ES-I3 (cell line): ENCODE measurements around the gene TACR2.
"Not testable (repeated sequence)": the region's sequence is repeated elsewhere in the genome, so short reads cannot be mapped to it uniquely, and the experiment has no call there.

Experiments used
- H3K36me3 ChIP-seq: 2 replicates; pipeline ENCODE4 v1.6.1; 2013; ENCODE audit warnings: mild to moderate bottlenecking, low read length, control low read depth, moderate library complexity; ENCODE audit not compliant: insufficient read depth
- H3K4me1 ChIP-seq: 2 replicates; pipeline ENCODE4 v1.6.1; 2013; ENCODE audit warnings: mild to moderate bottlenecking, control low read depth, low read length; ENCODE audit not compliant: insufficient read depth
- H3K9ac ChIP-seq: 2 replicates; pipeline ENCODE4 v1.6.1; 2013; ENCODE audit warnings: low read depth, mild to moderate bottlenecking, low read length, moderate library complexity
- H3K9me3 ChIP-seq: 2 replicates; pipeline ENCODE4 v1.6.1; 2013; ENCODE audit warnings: mild to moderate bottlenecking, low read length, moderate library complexity; ENCODE audit not compliant: control insufficient read depth, insufficient read depth

The TACR2 gene

GRCh38 chr10:69456880-69457693 lies 40.4 kb upstream of the TACR2 start:
- peaks cover 14% of the 10 kb centered on the region; the same call in 1 of the 2 replicates for H3K4me1 ChIP-seq
- H3K9ac ChIP-seq: no peak overlapping the region
- H3K36me3 ChIP-seq: no peaks in the 10 kb centered on the region
- H3K9me3 ChIP-seq: no peaks in the 10 kb centered on the region

- H3K4me1 ChIP-seq: peaks cover 6% of the 10 kb centered on the region; the same call in 1 of the 2 replicates
Measured at GRCh38 chr10:69455006-69455763, 38.5 kb upstream of the TACR2 start.

GRCh38 chr10:69453795-69454194 lies 37.1 kb upstream of the TACR2 start:
- peaks cover 6% of the 10 kb centered on the region; the same call in 1 of the 2 replicates for H3K4me1 ChIP-seq

More at GRCh38 chr10:69455006-69455763, 38.5 kb upstream of the TACR2 start:
- Histone ChIP-seq H3K9me3 (no peaks in the 10 kb centered on the region), H3K9ac (no peak overlapping the region), H3K36me3 (no peaks in the 10 kb centered on the region)

GRCh38 chr10:69452676-69453415 lies 36.1 kb upstream of the TACR2 start:
- no peaks in the 10 kb centered on the region for H3K36me3 ChIP-seq
- H3K9me3 ChIP-seq: no peaks in the 10 kb centered on the region
- H3K4me1 ChIP-seq: no peaks in the 10 kb centered on the region; the same call in 1 of the 2 replicates
- no peak overlapping the region for H3K9ac ChIP-seq

More at GRCh38 chr10:69453795-69454194, 37.1 kb upstream of the TACR2 start:
- Histone ChIP-seq H3K36me3 (no peaks in the 10 kb centered on the region), H3K9ac (no peak overlapping the region), H3K9me3 (no peaks in the 10 kb centered on the region)

- Histone ChIP-seq H3K4me1 (no peaks in the 10 kb centered on the region; the same call in 1 of the 2 replicates), H3K9ac (peak overlapping the region; percentile 75; the same call in 1 of the 2 replicates), H3K36me3 (no peaks in the 10 kb centered on the region), H3K9me3 (no peaks in the 10 kb centered on the region)
Measured at GRCh38 chr10:69451784-69452251, 35.1 kb upstream of the TACR2 start.

GRCh38 chr10:69451209-69451783 lies 34.6 kb upstream of the TACR2 start, which contains the start of gene TSPAN15:
TSPAN15 (plus strand) TSS chr10:69451465; CDS start chr10:69451595, 130 bp downstream.
- Histone ChIP-seq H3K36me3 (no peaks in the 10 kb centered on the region), H3K9ac (peak within 1 kb of the TSS; percentile 75; the same call in 1 of the 2 replicates), H3K9me3 (no peaks in the 10 kb centered on the region), H3K4me1 (peaks cover 4% of the 10 kb centered on the region; the same call in 1 of the 2 replicates)

- not testable (repeated sequence) for H3K4me1 ChIP-seq, H3K36me3 ChIP-seq, H3K9me3 ChIP-seq
- peak overlapping the region; percentile 60; the same call in 1 of the 2 replicates for H3K9ac ChIP-seq
Measured at GRCh38 chr10:69450395-69450794, 33.7 kb upstream of the TACR2 start.

- Histone ChIP-seq H3K9ac (no peak overlapping the region), H3K9me3 (no peaks in the 10 kb centered on the region), H3K36me3 (no peaks in the 10 kb centered on the region), H3K4me1 (peaks cover 4% of the 10 kb centered on the region; the same call in 1 of the 2 replicates)
Measured at GRCh38 chr10:69449841-69450240, 33.1 kb upstream of the TACR2 start.

- H3K4me1 ChIP-seq: peaks cover 4% of the 10 kb centered on the region; the same call in 1 of the 2 replicates
- H3K36me3 ChIP-seq: no peaks in the 10 kb centered on the region
- H3K9me3 ChIP-seq: no peaks in the 10 kb centered on the region; the same call in 1 of the 2 replicates
- no peak overlapping the region for H3K9ac ChIP-seq
Measured at GRCh38 chr10:69446650-69447151, 30.0 kb upstream of the TACR2 start.

- Histone ChIP-seq H3K9me3 (no peaks in the 10 kb centered on the region; the same call in 1 of the 2 replicates), H3K9ac (no peak overlapping the region), H3K4me1 (peaks cover 4% of the 10 kb centered on the region; the same call in 1 of the 2 replicates), H3K36me3 (no peaks in the 10 kb centered on the region)
Measured at GRCh38 chr10:69446229-69446628, 29.5 kb upstream of the TACR2 start.

- H3K9me3 ChIP-seq: no peaks in the 10 kb centered on the region; the same call in 1 of the 2 replicates
- H3K36me3 ChIP-seq: no peaks in the 10 kb centered on the region
- no peak overlapping the region for H3K9ac ChIP-seq
- peaks cover 4% of the 10 kb centered on the region; the same call in 1 of the 2 replicates for H3K4me1 ChIP-seq
Measured at GRCh38 chr10:69445041-69445440, 28.3 kb upstream of the TACR2 start.

GRCh38 chr10:69443354-69443753 lies 26.6 kb upstream of the TACR2 start:
- H3K36me3 ChIP-seq: no peaks in the 10 kb centered on the region
- H3K9ac ChIP-seq: no peak overlapping the region
- peaks cover 10% of the 10 kb centered on the region; the same call in 1 of the 2 replicates for H3K4me1 ChIP-seq
- H3K9me3 ChIP-seq: no peaks in the 10 kb centered on the region; the same call in 1 of the 2 replicates

- no peaks in the 10 kb centered on the region; the same call in 1 of the 2 replicates for H3K9me3 ChIP-seq
- peaks cover 9% of the 10 kb centered on the region; the same call in 1 of the 2 replicates for H3K4me1 ChIP-seq
- no peak overlapping the region for H3K9ac ChIP-seq
- no peaks in the 10 kb centered on the region for H3K36me3 ChIP-seq
Measured at GRCh38 chr10:69439813-69440506, 23.2 kb upstream of the TACR2 start.
